ENCODE data around the gene ZNF580. TPM values are rescaled to one million over a fixed set of nuclear protein-coding genes. Genes with fewer than 3 reads are reported as not detected.
A peak's percentile ranks its signal among the peaks of the same experiment; 100 is the strongest.

ZNF580 gene
- total and polyA plus RNA-seq, 9 of the 15 experiments (the other 6 are each of a cell fraction or from before 2014, with no cell fraction given), result 2.3 to 47.4 (median 6.0) TPM

DNA sequence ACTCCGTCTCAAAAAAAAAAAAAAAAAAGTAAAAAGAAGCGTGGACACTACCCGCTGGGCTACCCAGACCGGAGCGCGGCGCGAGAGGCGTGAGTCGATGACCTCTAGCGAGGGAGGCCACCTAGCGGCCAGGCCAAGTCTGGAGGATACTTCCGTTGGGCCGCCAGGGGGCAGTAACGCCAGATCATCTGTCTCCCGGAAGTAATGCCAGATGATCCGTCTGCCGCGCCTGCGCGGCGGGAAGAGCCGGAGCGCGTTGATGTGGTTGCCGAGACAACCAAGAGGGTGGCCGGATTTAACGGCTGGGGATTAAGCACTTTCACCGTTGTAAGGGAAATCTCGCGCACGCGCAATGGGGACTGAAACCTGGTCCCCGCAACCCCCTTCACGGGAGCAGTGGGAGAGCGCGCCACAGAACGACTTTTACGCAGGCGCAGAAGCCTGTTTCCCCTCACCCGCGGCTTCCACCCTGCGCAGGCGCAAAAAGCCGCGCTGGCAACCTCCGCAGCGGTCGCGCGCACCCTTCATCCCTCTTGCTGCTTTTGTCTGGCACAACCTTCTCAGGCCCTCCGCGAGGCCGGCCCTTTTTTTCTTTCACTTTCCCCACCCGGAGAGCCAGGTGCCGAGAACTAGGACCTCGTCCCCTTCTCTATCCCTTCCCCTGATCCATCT is 13.0 kb downstream of the ZNF580 start (continued):
- TF ChIP-seq, protein P1, sequence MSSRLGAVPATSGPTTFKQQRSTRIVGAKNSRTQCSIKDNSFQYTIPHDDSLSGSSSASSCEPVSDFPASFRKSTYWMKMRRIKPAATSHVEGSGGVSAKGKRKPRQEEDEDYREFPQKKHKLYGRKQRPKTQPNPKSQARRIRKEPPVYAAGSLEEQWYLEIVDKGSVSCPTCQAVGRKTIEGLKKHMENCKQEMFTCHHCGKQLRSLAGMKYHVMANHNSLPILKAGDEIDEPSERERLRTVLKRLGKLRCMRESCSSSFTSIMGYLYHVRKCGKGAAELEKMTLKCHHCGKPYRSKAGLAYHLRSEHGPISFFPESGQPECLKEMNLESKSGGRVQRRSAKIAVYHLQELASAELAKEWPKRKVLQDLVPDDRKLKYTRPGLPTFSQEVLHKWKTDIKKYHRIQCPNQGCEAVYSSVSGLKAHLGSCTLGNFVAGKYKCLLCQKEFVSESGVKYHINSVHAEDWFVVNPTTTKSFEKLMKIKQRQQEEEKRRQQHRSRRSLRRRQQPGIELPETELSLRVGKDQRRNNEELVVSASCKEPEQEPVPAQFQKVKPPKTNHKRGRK (tag; IDR thresholded peaks at IDR 0.05), result peak; percentile 43; the same call in 1 of the 2 replicates
- no peak for TF ChIP-seq RUNX1 (IDR thresholded peaks at IDR 0.05; ENCODE audit: low read depth)
- TF ChIP-seq ZNF764 (CRISPR knock-in tag; IDR thresholded peaks at IDR 0.05; ENCODE audit: low read depth), result no peak
- TF ChIP-seq KDM5B (IDR thresholded peaks at IDR 0.05; ENCODE audit: insufficient replicate concordance, low read depth, low read length), result peak; percentile 15
- peak; percentile 53; the same call in 1 of the 2 replicates for TF ChIP-seq EP300 (IDR thresholded peaks at IDR 0.05; ENCODE audit: low read length)
- peak; percentile 34 to 72; a peak in 2 of 4 replicates for TF ChIP-seq SIN3A (IDR thresholded peaks at IDR 0.05; ENCODE audit: borderline replicate concordance in 2 of 2, control insufficient read depth in 1 of 2, low read depth in 2 of 2, low read length in 2 of 2)
- TF ChIP-seq PHB (CRISPR knock-in tag; IDR thresholded peaks at IDR 0.05), result no peak; the same call in 1 of the 2 replicates
- no peak; the same call in 1 of the 2 replicates for TF ChIP-seq CBFA2T3 (IDR thresholded peaks at IDR 0.05)
- no peak for TF ChIP-seq FOXA3 (CRISPR knock-in tag; conservative IDR thresholded peaks at IDR 0.05 in 1 of 2, IDR thresholded peaks at IDR 0.05 in 1 of 2)
- TF ChIP-seq, protein P2, sequence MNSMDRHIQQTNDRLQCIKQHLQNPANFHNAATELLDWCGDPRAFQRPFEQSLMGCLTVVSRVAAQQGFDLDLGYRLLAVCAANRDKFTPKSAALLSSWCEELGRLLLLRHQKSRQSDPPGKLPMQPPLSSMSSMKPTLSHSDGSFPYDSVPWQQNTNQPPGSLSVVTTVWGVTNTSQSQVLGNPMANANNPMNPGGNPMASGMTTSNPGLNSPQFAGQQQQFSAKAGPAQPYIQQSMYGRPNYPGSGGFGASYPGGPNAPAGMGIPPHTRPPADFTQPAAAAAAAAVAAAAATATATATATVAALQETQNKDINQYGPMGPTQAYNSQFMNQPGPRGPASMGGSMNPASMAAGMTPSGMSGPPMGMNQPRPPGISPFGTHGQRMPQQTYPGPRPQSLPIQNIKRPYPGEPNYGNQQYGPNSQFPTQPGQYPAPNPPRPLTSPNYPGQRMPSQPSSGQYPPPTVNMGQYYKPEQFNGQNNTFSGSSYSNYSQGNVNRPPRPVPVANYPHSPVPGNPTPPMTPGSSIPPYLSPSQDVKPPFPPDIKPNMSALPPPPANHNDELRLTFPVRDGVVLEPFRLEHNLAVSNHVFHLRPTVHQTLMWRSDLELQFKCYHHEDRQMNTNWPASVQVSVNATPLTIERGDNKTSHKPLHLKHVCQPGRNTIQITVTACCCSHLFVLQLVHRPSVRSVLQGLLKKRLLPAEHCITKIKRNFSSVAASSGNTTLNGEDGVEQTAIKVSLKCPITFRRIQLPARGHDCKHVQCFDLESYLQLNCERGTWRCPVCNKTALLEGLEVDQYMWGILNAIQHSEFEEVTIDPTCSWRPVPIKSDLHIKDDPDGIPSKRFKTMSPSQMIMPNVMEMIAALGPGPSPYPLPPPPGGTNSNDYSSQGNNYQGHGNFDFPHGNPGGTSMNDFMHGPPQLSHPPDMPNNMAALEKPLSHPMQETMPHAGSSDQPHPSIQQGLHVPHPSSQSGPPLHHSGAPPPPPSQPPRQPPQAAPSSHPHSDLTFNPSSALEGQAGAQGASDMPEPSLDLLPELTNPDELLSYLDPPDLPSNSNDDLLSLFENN (IDR thresholded peaks at IDR 0.05; ENCODE audit: low read depth in 2 of 2, low read length in 2 of 2), result 0 out of 4 replicates have a peak, but pooled peaks of 1 of the 2 experiments have one; percentile 37
- no peak for TF ChIP-seq LEF1 (IDR thresholded peaks at IDR 0.05)
- peak; percentile 95 for TF ChIP-seq GABPB1 (CRISPR knock-in tag; IDR thresholded peaks at IDR 0.05)
- TF ChIP-seq POLR2H (tag; IDR thresholded peaks at IDR 0.05; ENCODE audit: low read depth), result 0 out of 2 replicates have a peak, but pooled peaks have one; percentile 52
- TF ChIP-seq, protein P3, sequence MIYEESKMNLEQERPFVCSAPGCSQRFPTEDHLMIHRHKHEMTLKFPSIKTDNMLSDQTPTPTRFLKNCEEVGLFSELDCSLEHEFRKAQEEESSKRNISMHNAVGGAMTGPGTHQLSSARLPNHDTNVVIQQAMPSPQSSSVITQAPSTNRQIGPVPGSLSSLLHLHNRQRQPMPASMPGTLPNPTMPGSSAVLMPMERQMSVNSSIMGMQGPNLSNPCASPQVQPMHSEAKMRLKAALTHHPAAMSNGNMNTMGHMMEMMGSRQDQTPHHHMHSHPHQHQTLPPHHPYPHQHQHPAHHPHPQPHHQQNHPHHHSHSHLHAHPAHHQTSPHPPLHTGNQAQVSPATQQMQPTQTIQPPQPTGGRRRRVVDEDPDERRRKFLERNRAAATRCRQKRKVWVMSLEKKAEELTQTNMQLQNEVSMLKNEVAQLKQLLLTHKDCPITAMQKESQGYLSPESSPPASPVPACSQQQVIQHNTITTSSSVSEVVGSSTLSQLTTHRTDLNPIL (CRISPR knock-in tag; IDR thresholded peaks at IDR 0.05), result no peak
- TF ChIP-seq TRIM28 (IDR thresholded peaks at IDR 0.05), result no peak; the same call in 1 of the 2 replicates
- no peak for TF ChIP-seq SMARCC2 (IDR thresholded peaks at IDR 0.05; ENCODE audit: low read depth)
- TF ChIP-seq SAP30 (IDR thresholded peaks at IDR 0.05; ENCODE audit: borderline replicate concordance, insufficient read depth, low read depth, low read length, poor library complexity, severe bottlenecking), result peak; percentile 58
- peak; percentile 45 for TF ChIP-seq NFRKB (IDR thresholded peaks at IDR 0.05; ENCODE audit: low read depth)
- TF ChIP-seq XRCC4 (IDR thresholded peaks at IDR 0.05; ENCODE audit: extremely low read depth, insufficient read depth, insufficient read length), result no peak
- peak in 1 of 2 experiments; percentile 68; a peak in 1 of 4 replicates for TF ChIP-seq HDAC1 (IDR thresholded peaks at IDR 0.05)
